Embryonic facial prominence (tissue), 1 donor: ENCODE data around the gene ELF1.

Experiments
- DNase-seq: peaks from one replicate; pipeline ENCODE4 v3.0.0-alpha.2; 2016; ENCODE audit errors: extremely low spot score

Gene ELF1

GRCh38 chr13:41006978-41007743 lies 12.0 kb downstream of the ELF1 start:
- no peak for DNase-seq

GRCh38 chr13:41006306-41006705 lies 12.8 kb downstream of the ELF1 start:
- no peak for DNase-seq

DNA sequence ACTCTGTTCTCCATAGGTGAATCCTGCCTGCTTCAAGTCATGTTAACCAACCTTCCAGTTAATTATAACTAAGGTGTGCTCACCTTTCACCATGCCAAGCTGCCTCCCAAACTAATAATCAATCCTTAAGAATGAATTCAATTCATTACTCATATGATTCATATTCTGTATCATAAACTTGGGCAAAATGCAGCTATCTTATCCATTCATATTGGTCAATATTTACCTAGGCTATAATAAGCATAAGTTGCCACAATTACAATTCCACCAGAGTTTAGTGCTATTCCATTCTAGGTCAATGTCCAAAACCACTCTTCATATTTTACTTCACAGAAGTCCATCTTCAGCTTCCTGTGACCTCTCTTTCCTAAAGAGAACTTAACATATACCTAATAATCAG lies 13.4 kb downstream of the ELF1 start:
- DNase-seq = no peak

- DNase-seq = no peak
Measured at GRCh38 chr13:41004875-41005693, 14.0 kb downstream of the ELF1 start.

GRCh38 chr13:41002606-41003005 lies 16.5 kb downstream of the ELF1 start:
- DNase-seq = no peak

DNA sequence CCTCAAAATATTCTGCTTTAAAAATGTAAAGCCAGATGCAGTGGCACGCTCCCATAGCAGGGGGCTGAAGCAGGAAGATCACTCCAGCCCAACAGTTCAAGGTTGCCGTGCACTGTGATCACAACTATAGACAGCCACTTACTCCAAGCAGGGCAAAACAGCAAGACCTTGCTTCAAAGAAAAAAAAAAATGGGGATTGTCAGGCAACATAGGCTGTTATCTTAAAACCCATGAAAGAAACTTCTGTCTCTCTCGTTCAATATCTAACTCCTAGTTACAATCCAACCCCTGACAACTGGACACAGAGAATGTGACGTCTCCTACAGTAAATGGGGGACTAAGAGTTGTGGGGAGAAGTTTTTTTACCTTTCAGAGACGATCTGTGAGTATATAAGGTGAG lies 17.4 kb downstream of the ELF1 start:
- DNase-seq = no peak

DNA sequence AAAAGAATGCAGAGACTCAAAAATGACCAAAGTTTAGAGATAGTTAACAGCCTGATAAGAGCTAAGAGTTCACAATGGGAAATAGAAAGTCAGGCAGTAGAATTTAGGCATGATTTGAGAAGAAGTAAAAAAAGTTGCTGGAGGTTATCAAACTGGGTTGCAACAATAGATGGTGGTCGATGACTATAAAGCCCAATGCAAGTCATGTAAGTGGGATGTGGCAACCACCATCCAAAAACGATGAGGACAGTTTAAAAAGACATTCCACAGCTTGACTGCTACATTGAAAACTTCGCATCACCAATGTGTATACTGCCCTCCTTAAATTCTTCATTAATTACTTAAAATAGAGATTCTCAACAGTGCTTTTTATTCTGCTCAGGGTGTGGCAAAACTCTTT lies 19.7 kb downstream of the ELF1 start:
- no peak for DNase-seq

- no peak for DNase-seq
Measured at GRCh38 chr13:40996426-40997092, 22.6 kb downstream of the ELF1 start.

- no peak for DNase-seq
Measured at GRCh38 chr13:40995997-40996396, 23.1 kb downstream of the ELF1 start.

DNA sequence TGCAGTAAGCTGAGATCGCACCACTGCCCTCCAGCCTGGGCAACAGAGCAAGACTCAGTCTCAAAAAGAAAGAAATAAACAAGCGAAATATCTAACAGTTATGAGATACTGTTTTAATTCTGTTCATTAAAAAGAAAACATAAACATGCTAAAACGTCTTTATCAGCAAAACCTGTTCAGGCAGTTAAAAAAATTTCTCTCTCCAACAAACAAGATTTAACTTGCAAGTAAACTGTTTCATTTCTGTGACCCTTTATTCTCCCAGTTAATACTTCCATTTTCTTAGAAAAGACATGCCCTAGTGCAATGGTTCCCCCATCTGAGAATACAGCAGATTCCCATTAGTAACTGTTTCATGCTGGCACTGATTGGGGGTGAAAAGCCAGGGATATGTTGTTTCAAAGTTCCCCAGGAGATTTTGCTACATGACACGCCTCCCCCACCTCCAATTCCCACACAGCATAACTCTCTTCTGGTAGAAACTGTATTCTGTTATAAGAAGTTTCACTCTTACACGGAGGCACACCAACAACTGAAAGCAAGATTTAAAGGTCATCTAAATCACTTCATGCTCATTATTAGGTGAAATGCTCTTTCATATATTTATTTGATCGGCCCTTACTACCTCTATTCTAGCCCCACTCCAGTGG lies 24.4 kb downstream of the ELF1 start:
- no peak for DNase-seq

DNA sequence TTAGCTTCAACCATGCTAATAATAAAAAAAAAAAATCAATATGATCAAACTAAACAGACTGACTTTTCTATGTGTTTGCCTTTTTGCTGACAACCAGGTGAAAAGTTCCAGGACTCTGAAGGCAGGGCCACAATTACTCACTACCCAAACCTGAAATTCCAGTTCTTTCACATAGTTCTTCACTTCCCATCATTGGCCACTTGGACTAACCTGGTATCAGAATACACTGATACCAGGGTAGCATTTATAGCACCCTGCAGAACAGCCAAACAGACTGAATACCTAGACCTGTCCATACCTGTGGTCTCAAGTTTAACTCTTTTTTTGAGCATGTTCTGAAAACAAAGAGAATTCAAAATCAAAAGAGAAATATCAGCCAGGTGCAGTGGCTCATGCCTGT lies 25.1 kb downstream of the ELF1 start:
- no peak for DNase-seq

DNA sequence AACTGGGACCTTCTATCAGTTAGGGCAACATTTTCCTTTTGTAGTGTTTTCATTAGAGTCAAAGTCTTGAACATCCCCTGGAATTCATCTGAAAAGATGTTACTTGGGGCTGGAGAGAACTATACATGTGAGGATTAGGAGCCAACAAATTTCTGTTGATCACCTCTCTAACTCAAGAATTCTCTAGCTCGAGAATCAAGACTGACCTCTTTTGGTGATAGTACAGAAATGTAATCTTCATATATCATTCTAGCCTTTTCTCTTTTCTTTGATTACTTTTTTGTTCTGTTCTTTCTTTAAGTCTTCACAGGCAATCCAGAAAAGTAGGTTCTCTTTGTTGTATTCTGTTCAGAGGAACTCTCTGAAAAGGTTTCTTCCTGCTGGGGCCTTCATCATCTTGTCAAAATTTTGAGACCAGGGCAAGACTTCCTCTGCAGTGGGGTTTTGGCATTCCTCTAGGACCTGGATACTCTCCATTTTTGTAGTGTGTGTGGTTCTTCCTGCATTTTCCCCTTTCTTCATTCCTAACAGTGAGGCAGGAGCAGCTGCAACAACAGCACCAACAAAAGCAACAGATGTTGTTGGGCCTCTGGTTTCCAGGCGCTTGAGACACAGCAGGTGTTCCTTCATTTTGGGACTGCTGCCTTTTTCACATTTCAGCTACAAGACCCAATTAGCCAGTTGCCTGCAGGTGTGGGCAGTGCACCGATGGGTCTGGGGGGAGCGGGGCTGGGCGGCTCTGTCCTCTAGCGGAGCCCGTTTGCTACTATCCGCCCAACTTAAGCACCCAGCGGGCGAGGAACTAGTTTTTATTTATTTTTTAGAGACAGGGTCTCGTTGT lies 26.2 kb downstream of the ELF1 start:
- DNase-seq = no peak

GRCh38 chr13:40987606-40988280 lies 31.4 kb downstream of the ELF1 start:
- no peak for DNase-seq

- DNase-seq = no peak
Measured at GRCh38 chr13:40986101-40986856, 32.8 kb downstream of the ELF1 start.

GRCh38 chr13:40985381-40986100 lies 33.6 kb downstream of the ELF1 start:
- no peak for DNase-seq

DNA sequence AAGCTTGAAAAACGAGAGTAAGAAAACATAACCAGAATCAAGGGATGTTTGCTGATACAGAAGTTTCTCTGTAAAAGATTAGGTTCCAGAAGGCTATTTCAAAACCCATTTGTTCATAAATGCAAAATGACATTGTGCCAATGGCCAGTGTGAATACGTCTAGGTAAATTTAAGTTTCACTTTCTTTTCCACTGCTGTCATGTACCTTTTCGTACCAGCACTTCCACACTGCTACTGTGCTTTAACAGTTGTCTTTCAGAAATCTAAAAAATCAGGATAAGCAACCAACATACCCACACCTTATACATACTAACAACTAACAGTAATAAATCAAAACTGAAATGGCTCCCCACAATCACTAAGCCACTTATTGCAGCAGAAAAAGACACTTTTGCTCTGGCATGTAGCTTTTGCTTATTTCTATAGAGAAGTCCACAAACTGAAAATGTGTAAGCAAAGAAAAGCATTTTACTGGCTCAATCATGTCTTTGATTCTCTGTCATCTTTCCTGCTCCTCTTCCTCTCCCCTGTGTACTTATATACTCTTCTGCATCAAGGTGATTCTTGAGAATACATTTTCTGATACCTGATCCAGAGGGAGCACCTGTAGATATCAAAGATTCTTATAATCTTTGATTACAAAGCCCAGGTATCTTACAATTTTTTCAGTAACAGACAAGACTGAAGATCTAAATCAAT lies 34.3 kb downstream of the ELF1 start:
- DNase-seq = no peak

GRCh38 chr13:40983725-40984667 lies 35.1 kb downstream of the ELF1 start:
- DNase-seq = no peak
